Brain microvascular endothelial cell (primary cell): ENCODE measurements around the gene FGD4.
"Not testable (repeated sequence)": the region's sequence is repeated elsewhere in the genome, so short reads cannot be mapped to it uniquely, and the experiment has no call there.

Experiments used
- DNase-seq: peaks from one replicate; pipeline ENCODE4 v3.0.0-alpha.2; 2020
- H3K27ac ChIP-seq: fragments of 250-450 bp; sonication (Bioruptor Pico); 2 replicates; pipeline ENCODE4 v1.5.1; 2020; ENCODE audit warnings: mild to moderate bottlenecking, moderate library complexity
- H3K27me3 ChIP-seq: fragments of 250-450 bp; sonication (Bioruptor Pico); replicated peaks from 2 replicates; pipeline ENCODE4 v1.5.1; 2020; ENCODE audit warnings: mild to moderate bottlenecking
- H3K36me3 ChIP-seq: fragments of 250-450 bp; sonication (Bioruptor Pico); replicated peaks from 2 replicates; pipeline ENCODE4 v1.5.1; 2020; ENCODE audit warnings: mild to moderate bottlenecking
- H3K4me3 ChIP-seq: 2 replicates; pipeline ENCODE4 v1.5.1; 2011; ENCODE audit warnings: low read depth, mild to moderate bottlenecking, control low read depth, low read length, moderate library complexity
- in situ Hi-C: cut with HindIII; loops from 2 replicates; pipeline ENCODE4 v1.10.0; 2017; ENCODE audit warnings: low sequenced_read_pairs, low pct_ligation_motif_present
- TF ChIP-seq, protein P1 (sequence below): IDR thresholded peaks from 2 replicates; pipeline ENCODE4 v1.5.1; 2011; ENCODE audit warnings: low read depth, mild to moderate bottlenecking, moderate library complexity, low read length, control low read depth, inconsistent platforms; ENCODE audit errors: missing control alignments

FGD4 gene

DNA sequence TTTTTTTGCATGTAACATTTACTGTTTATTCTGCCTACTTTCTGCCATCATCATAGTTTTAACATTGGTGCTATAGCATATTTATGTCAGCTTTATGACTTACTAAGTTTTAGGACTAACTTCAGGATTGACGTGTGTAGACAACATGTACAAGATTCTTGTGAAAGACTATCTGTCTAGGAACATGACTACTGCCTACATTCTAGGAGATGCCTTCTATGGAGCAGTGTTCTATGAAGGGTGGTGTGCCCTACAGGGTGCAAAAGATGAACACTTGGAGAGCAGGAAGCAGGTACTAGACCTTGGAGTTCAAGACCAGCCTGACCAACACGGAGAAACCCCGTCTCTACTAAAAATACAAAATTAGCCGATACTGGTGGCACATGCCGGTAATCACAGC is 118.6 kb downstream of the FGD4 start:
- Histone ChIP-seq H3K4me3 (no peak overlapping the region), H3K36me3 (no peaks in the 10 kb centered on the region), H3K27me3 (no peaks in the 10 kb centered on the region), H3K27ac (no peak overlapping the region)
- DNase-seq = no peak
- TF ChIP-seq, protein P1, sequence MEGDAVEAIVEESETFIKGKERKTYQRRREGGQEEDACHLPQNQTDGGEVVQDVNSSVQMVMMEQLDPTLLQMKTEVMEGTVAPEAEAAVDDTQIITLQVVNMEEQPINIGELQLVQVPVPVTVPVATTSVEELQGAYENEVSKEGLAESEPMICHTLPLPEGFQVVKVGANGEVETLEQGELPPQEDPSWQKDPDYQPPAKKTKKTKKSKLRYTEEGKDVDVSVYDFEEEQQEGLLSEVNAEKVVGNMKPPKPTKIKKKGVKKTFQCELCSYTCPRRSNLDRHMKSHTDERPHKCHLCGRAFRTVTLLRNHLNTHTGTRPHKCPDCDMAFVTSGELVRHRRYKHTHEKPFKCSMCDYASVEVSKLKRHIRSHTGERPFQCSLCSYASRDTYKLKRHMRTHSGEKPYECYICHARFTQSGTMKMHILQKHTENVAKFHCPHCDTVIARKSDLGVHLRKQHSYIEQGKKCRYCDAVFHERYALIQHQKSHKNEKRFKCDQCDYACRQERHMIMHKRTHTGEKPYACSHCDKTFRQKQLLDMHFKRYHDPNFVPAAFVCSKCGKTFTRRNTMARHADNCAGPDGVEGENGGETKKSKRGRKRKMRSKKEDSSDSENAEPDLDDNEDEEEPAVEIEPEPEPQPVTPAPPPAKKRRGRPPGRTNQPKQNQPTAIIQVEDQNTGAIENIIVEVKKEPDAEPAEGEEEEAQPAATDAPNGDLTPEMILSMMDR = no peak
- in situ Hi-C loops = no loop called here

DNA sequence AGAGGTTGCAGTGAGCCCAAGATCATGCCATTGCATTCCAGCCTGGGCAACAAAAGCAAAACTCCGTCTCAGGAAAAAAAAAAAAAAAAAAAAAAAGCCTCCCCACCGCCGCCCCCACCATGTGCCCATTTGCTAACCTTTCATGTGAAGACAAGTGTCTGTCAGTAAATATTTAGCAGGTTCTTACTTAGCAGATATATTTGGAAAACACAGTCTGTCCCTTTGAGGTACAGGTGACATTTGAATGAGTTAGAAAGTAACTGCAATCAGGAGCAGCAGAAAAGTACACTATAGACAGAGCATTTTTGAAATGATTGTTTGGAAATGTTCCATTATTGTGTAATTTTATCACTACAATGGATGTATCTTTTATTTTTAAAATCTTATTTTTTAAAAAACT is 119.7 kb downstream of the FGD4 start:
- Histone ChIP-seq H3K27me3 (no peaks in the 10 kb centered on the region), H3K27ac (no peak overlapping the region), H3K4me3 (no peak overlapping the region), H3K36me3 (no peaks in the 10 kb centered on the region)
- in situ Hi-C loops = no loop called here
- TF ChIP-seq, protein P1 = no peak
- DNase-seq = no peak

DNA sequence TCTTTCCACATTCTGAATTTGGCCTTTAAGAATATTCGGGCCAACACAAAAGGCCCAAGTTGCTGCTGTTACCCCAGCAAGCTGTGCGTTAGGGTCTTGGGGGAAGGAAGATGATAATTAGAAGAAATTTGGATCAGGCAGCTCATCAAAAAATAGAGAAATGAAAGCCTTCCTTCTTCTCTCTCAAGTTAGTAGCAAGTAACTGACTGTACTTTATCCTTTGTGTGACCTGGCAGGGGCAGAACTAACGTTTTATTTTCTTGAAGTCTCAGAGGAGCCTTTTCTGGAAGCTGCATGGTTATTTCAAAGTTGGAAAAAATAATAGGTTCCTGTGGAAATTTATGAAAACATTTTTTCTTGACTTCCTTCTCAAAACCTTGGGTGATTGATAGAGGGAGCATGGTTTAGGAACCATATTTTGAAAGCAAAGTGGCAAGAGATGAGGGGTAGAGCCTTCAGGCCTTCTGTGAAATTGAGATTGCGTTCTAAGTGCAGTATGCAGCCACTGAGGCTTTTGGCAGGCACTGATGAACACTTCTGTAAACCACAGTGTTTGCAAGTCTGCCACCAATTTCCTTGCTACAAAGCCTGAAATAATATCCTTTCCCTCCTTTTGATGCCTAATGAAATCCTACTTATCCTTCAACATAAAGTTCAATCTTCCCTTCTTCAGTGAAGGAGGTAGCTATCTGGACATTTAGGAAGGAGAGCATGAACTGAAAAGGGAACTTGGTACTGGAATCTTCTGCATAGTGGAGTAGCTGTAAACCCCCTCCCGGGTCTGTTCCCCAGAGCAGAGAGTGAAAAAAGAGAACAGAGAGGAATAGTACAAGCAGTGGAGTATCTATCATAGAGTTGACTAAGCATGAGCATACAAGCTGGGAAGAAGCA is 123.2 kb downstream of the FGD4 start:
- no peak for DNase-seq
- TF ChIP-seq, protein P1 = no peak
- in situ Hi-C loops = no loop called here
- H3K27ac ChIP-seq = no peak overlapping the region
- no peak overlapping the region for H3K4me3 ChIP-seq
- no peaks in the 10 kb centered on the region for H3K27me3 ChIP-seq
- H3K36me3 ChIP-seq = no peaks in the 10 kb centered on the region

DNA sequence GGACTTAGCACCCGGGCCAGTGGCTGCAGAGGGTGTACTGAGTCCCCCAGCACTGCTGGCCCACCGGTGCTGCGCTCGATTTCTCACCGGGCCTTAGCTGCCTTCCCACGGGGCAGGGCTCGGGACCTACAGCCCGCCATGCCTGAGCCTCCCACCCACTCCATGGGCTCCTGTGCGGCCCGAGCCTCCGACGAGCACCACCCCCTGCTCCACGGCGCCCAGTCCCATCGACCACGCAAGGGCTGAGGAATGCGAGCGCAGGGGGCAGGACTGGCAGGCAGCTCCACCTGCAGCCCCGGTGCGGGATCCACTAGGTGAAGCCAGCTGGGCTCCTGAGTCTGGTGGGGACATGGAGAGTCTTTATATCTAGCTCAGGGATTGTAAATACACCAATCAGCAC is 126.4 kb downstream of the FGD4 start:
- H3K4me3 ChIP-seq, H3K36me3 ChIP-seq, H3K27ac ChIP-seq, DNase-seq, in situ Hi-C loops, H3K27me3 ChIP-seq: not testable (repeated sequence)

DNA sequence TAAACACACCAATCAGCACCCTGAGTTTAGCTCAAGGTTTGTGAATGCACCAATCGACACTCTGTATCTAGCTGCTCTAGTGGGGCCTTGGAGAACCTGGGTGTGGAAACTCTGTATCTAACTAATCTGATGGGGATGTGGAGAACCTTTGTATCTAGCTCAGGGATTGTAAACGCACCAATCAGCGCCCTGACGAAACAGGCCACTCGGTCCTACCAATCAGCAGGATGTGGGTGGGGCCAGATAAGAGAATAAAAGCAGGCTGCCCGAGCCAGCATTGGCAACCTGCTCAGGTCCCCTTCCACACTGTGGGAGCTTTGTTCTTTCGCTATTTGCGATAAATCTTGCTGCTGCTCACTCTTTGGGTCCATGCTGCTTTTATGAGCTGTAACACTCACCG is 127.0 kb downstream of the FGD4 start:
- DNase-seq, in situ Hi-C loops, H3K27ac ChIP-seq, H3K27me3 ChIP-seq, H3K36me3 ChIP-seq, H3K4me3 ChIP-seq: not testable (repeated sequence)

DNA sequence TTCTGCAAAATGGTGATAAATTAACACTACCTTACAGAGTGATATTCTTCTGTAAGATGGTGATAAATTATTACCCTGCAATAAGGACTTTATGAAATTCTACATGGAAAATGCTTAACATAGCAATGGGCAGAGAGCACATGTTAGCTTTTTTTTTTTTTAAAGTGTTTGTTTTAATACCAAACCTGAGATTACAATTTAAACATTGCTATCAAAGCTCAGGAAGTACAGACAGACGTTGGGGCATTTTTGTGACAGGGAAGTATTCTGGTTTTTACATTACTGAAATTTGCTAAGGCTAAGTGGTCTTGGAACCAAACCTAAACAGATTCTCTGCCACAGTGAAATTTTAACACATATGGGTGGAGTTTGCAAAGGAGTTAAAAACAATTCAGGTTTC is 133.1 kb downstream of the FGD4 start:
- no peak overlapping the region for H3K4me3 ChIP-seq
- TF ChIP-seq, protein P1 = no peak
- no peak overlapping the region for H3K27ac ChIP-seq
- H3K27me3 ChIP-seq = no peaks in the 10 kb centered on the region
- no peaks in the 10 kb centered on the region for H3K36me3 ChIP-seq
- DNase-seq = no peak
- in situ Hi-C loops = no loop called here

DNA sequence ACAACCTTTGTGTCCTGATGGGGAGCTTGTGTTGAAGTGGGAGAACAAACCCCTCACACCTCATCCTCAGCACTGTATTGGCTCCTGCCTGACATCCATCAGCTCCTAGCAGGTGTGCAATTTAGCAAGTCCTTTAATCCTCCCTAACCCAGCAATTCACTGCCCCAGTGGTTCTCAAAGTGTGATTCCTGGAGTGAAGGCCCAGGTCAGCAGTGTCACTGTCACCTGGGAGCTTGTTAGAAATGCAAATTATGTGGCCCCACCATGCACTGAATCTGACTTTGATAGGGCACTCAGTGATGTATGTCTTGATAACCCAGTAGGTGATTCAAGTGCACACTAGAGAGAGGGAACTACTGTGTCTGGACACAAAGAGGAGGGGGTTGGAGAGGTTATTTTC is 133.6 kb downstream of the FGD4 start:
- Histone ChIP-seq H3K4me3 (no peak overlapping the region), H3K36me3 (no peaks in the 10 kb centered on the region), H3K27me3 (no peaks in the 10 kb centered on the region), H3K27ac (peak overlapping the region; percentile 68)
- DNase-seq = no peak
- in situ Hi-C loops = no loop called here
- TF ChIP-seq, protein P1 = no peak

DNA sequence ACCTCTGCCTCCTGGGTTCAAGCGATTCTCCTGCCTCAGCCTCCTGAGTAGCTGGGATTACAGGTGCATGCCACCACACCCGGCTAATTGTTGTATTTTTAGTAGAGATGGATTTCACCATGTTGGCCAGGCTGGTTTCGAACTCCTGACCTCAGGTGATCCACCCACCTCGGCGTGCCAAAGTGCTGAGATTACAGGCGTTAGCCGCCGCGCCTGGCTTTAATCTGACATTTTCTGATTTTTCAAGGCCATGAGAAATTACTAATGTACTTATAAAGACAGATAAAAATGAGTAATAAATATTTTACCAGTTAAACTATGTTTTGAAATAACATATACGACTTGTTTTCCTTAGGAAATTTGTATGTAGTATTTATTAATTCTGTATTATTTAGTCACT is 134.1 kb downstream of the FGD4 start:
- H3K27me3 ChIP-seq, in situ Hi-C loops, H3K36me3 ChIP-seq, H3K4me3 ChIP-seq: not testable (repeated sequence)
- H3K27ac ChIP-seq = peak overlapping the region; percentile 68
- DNase-seq = peak; percentile 69
